Tibial artery (tissue), 4 donors: ENCODE results near the gene BCL11B.

ENCODE experiments used
- DNase-seq, 2 donors: peaks; one replicate each; pipeline ENCODE4 v3.0.0-alpha.2; 2019
- H3K27ac ChIP-seq, 2 donors: fragments of 200-600 bp; sonication (generic) in 1 of 2; 1 replicate in 1 of 2; 2 replicates in 1 of 2; pipeline ENCODE4 v1.5.1; 2018 to 2019; ENCODE audit warnings: mild to moderate bottlenecking in 1 of 2
- H3K27me3 ChIP-seq, 2 donors: fragments of 200-600 bp; sonication (generic) in 1 of 2; one replicate each; pipeline versions ENCODE4 v1.5.1 to v1.6.0; 2016 to 2019
- H3K36me3 ChIP-seq, 3 donors: fragments of 200-600 bp; sonication (generic) in 2 of 3; one replicate each; pipeline ENCODE4 v1.5.1; 2016 to 2019; ENCODE audit warnings: mild to moderate bottlenecking in 2 of 3
- H3K4me1 ChIP-seq, 4 donors: fragments of 200-600 bp; sonication (generic) in 2 of 4; 1 replicate in 3 of 4; 2 replicates in 1 of 4; pipeline ENCODE4 v1.5.1; 2016 to 2019
- H3K4me3 ChIP-seq, 2 donors: fragments of 200-600 bp; sonication (generic) in 1 of 2; 1 replicate in 1 of 2; 2 replicates in 1 of 2; pipeline ENCODE4 v1.5.1; 2018 to 2019; ENCODE audit warnings: mild to moderate bottlenecking in 2 of 2
- H3K9me3 ChIP-seq, 3 donors: fragments of 200-600 bp; sonication (generic) in 1 of 3; one replicate each; pipeline ENCODE4 v1.5.1; 2016 to 2019
- CTCF ChIP-seq, 2 experiments: fragments of 200-600 bp in 1 of 2; fragments of 450-650 bp in 1 of 2; IDR thresholded peaks; one replicate each; pipeline ENCODE4 v1.5.1; 2017 to 2019; ENCODE audit warnings: antibody characterized with exemption in 2 of 2, mild to moderate bottlenecking in 1 of 2, moderate library complexity in 1 of 2
- intact Hi-C: fragments of 100-400 bp; cut with DNase I; formaldehyde crosslinking; loops from one replicate; pipeline ENCODE4 v1.15.0; 2023; ENCODE audit warnings: low total_unique reads

Gene BCL11B

DNA sequence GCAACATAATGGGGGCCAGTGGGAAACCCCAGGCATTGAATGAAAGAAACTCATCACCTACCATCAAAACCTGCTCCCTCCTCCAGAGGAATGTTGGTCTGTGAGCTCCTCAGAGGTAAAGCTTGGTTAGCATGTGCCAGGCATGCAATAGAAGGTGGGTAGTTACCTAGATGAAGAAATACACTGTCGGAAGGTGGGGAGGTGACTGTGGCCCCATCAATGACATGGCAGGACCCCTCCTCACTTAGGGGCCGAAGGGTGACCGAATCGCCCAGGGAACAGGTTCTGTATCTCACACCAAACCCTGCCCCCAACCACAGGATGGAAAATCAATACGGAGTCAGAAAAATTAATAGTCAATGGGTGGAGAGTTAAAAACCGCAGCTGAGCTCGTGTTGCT lies 135.6 kb downstream of the BCL11B start:
- no peak overlapping the region for H3K4me3 ChIP-seq
- H3K4me1 ChIP-seq = peaks cover 0 to 6% (median 5%) of the 10 kb centered on the region in 4 donors
- H3K36me3 ChIP-seq = no peaks in the 10 kb centered on the region
- no peak overlapping the region for H3K27ac ChIP-seq
- intact Hi-C loops = no loop called here
- no peak for TF ChIP-seq CTCF (IDR thresholded peaks at IDR 0.05)
- DNase-seq = peak in 1 of 2 donors; percentile 5
- no peaks in the 10 kb centered on the region for H3K9me3 ChIP-seq
- peaks cover 0 to 12% of the 10 kb centered on the region in 2 donors for H3K27me3 ChIP-seq

GRCh38 chr14:99136047-99136400 lies 136.0 kb downstream of the BCL11B start:
- H3K36me3 ChIP-seq = no peaks in the 10 kb centered on the region
- no peaks in the 10 kb centered on the region for H3K9me3 ChIP-seq
- TF ChIP-seq CTCF (IDR thresholded peaks at IDR 0.05) = no peak
- no peak overlapping the region for H3K4me3 ChIP-seq
- intact Hi-C loops = no loop called here
- peaks cover 0 to 6% (median 5%) of the 10 kb centered on the region in 4 donors for H3K4me1 ChIP-seq
- peak; percentile 7 to 51 for DNase-seq
- H3K27me3 ChIP-seq = peaks cover 0 to 12% of the 10 kb centered on the region in 2 donors
- no peak overlapping the region for H3K27ac ChIP-seq

GRCh38 chr14:99134516-99135046 lies 137.4 kb downstream of the BCL11B start:
- no peak overlapping the region for H3K27ac ChIP-seq
- H3K27me3 ChIP-seq = peaks cover 0 to 8% of the 10 kb centered on the region in 2 donors
- H3K4me3 ChIP-seq = no peak overlapping the region
- no peaks in the 10 kb centered on the region for H3K9me3 ChIP-seq
- H3K36me3 ChIP-seq = no peaks in the 10 kb centered on the region
- TF ChIP-seq CTCF (IDR thresholded peaks at IDR 0.05) = no peak
- peak; percentile 14 to 49 for DNase-seq
- H3K4me1 ChIP-seq = peaks cover 0 to 6% (median 5%) of the 10 kb centered on the region in 4 donors
- intact Hi-C loops = no loop called here

GRCh38 chr14:99133636-99134515 lies 138.1 kb downstream of the BCL11B start:
- Histone ChIP-seq H3K27ac (no peak overlapping the region), H3K4me3 (no peak overlapping the region), H3K27me3 (peaks cover 0 to 4% of the 10 kb centered on the region in 2 donors), H3K36me3 (no peaks in the 10 kb centered on the region), H3K9me3 (no peaks in the 10 kb centered on the region), H3K4me1 (peaks cover 0 to 6% (median 5%) of the 10 kb centered on the region in 4 donors)
- DNase-seq = peak; percentile 45 to 57
- no peak for TF ChIP-seq CTCF (IDR thresholded peaks at IDR 0.05)
- intact Hi-C loops = no loop called here

DNA sequence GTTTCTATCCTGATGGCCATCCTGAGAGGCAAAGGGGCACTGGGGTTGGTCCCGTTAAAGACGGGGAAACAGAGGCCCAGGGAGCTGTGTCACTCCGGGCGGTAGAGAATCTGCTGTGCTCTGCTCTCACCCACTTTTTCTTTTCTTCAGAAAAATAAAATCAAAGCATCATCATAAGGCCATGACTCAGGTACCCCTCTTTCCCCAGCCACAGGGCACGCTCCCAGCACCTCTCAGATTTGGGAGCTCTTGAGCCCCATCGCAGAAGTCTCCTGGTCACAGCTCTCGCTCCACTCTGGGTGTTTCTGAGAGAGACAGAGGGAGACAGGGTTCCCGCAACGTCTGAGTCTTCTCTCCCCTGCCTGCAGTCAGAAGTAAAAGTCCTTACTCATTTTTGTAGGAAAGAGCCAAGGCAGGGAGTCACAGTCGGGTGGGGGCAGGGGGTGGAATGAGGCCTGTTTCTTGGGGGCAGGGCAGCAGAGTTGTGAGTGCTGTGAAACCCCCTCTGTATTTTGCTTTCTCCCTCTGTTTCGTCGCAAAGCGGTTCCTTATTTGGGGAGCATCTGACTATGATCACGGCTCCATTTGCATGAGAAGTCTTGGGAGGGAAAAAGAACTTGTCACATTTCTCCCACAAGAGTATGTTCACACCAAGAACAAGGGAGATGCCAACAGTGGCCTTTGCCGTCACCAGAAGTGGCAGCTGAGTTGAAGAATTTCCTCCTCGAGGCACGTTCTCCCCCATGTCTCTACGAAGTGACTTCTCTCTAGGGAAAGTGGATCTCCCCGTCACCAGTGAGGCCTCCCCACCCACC lies 139.0 kb downstream of the BCL11B start:
- H3K4me1 ChIP-seq = peaks cover 0 to 6% (median 5%) of the 10 kb centered on the region in 4 donors
- H3K27me3 ChIP-seq = peaks cover 0 to 4% of the 10 kb centered on the region in 2 donors
- no peaks in the 10 kb centered on the region for H3K36me3 ChIP-seq
- H3K9me3 ChIP-seq = no peaks in the 10 kb centered on the region
- intact Hi-C loops = no loop called here
- DNase-seq = peak; percentile 10 to 43
- no peak overlapping the region for H3K27ac ChIP-seq
- no peak overlapping the region for H3K4me3 ChIP-seq
- no peak for TF ChIP-seq CTCF (IDR thresholded peaks at IDR 0.05)
